HL-60 (cell line): ENCODE measurements around the gene B3GALNT2.
"Not testable (repeated sequence)": the region's sequence is repeated elsewhere in the genome, so short reads cannot be mapped to it uniquely, and the experiment has no call there.

Experiments used
- DNase-seq, 2 experiments: peaks; one replicate each; pipeline ENCODE4 v3.0.0-alpha.2; 2010 to 2020; ENCODE audit warnings: low read depth in 1 of 2, low spot score in 1 of 2
- H3K27ac ChIP-seq: fragments of 250-450 bp; sonication (Bioruptor Pico); replicated peaks from 2 replicates; pipeline ENCODE4 v1.5.1; 2020; ENCODE audit warnings: mild to moderate bottlenecking, moderate library complexity
- H3K27me3 ChIP-seq: fragments of 250-450 bp; sonication (Bioruptor Pico); 2 replicates; pipeline ENCODE4 v1.5.1; 2021; ENCODE audit warnings: mild to moderate bottlenecking, moderate library complexity; ENCODE audit not compliant: insufficient read depth, poor library complexity, severe bottlenecking
- H3K4me3 ChIP-seq: replicated peaks from 2 replicates; pipeline ENCODE4 v1.5.1; 2011; ENCODE audit warnings: mild to moderate bottlenecking, control low read depth, low read length; ENCODE audit not compliant: insufficient read depth
- GABPA ChIP-seq: IDR thresholded peaks from 2 replicates; pipeline ENCODE4 v1.6.1; 2012; ENCODE audit warnings: low read depth
- POLR2AphosphoS5 ChIP-seq: IDR thresholded peaks from 2 replicates; pipeline ENCODE4 v1.6.1; 2012; ENCODE audit warnings: low read depth
- SPI1 ChIP-seq: IDR thresholded peaks from 2 replicates; pipeline ENCODE4 v1.6.1; 2012; ENCODE audit warnings: low read depth, mild to moderate bottlenecking, borderline replicate concordance
- TF ChIP-seq, protein P1 (sequence below): IDR thresholded peaks from 2 replicates; pipeline ENCODE4 v1.6.1; 2012; ENCODE audit warnings: low read depth; ENCODE audit not compliant: insufficient replicate concordance
- TF ChIP-seq, protein P2 (sequence below): IDR thresholded peaks from one replicate; pipeline ENCODE4 v1.5.1; 2011; ENCODE audit warnings: low read length, control low read depth, inconsistent platforms; ENCODE audit not compliant: insufficient read depth

The B3GALNT2 gene

DNA sequence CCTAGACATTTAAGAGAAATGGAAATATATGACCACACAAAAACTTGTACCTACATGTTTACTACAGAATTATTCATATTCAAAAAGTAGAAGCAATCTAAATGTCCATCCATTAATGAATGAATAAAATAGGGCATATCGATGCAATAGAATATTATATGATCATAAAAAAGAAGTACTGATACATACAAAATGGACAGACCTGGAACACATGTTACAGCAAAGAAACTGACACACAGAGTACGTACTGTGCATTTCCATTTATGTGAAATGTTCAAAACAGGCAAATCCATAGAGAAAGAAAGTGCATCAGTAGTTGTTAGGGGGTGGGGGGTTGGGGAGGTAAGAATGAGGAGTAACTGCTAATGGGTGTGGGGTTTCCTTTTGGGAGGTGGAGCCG lies 39.2 kb downstream of the B3GALNT2 start:
- Histone ChIP-seq H3K27me3 (no peaks in the 10 kb centered on the region), H3K27ac (no peak overlapping the region), H3K4me3 (no peak overlapping the region)
- no peak for DNase-seq
- TF ChIP-seq GABPA: no peak
- no peak for TF ChIP-seq SPI1
- TF ChIP-seq, protein P1, sequence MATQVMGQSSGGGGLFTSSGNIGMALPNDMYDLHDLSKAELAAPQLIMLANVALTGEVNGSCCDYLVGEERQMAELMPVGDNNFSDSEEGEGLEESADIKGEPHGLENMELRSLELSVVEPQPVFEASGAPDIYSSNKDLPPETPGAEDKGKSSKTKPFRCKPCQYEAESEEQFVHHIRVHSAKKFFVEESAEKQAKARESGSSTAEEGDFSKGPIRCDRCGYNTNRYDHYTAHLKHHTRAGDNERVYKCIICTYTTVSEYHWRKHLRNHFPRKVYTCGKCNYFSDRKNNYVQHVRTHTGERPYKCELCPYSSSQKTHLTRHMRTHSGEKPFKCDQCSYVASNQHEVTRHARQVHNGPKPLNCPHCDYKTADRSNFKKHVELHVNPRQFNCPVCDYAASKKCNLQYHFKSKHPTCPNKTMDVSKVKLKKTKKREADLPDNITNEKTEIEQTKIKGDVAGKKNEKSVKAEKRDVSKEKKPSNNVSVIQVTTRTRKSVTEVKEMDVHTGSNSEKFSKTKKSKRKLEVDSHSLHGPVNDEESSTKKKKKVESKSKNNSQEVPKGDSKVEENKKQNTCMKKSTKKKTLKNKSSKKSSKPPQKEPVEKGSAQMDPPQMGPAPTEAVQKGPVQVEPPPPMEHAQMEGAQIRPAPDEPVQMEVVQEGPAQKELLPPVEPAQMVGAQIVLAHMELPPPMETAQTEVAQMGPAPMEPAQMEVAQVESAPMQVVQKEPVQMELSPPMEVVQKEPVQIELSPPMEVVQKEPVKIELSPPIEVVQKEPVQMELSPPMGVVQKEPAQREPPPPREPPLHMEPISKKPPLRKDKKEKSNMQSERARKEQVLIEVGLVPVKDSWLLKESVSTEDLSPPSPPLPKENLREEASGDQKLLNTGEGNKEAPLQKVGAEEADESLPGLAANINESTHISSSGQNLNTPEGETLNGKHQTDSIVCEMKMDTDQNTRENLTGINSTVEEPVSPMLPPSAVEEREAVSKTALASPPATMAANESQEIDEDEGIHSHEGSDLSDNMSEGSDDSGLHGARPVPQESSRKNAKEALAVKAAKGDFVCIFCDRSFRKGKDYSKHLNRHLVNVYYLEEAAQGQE: no peak
- no peak for TF ChIP-seq POLR2AphosphoS5
- TF ChIP-seq, protein P2, sequence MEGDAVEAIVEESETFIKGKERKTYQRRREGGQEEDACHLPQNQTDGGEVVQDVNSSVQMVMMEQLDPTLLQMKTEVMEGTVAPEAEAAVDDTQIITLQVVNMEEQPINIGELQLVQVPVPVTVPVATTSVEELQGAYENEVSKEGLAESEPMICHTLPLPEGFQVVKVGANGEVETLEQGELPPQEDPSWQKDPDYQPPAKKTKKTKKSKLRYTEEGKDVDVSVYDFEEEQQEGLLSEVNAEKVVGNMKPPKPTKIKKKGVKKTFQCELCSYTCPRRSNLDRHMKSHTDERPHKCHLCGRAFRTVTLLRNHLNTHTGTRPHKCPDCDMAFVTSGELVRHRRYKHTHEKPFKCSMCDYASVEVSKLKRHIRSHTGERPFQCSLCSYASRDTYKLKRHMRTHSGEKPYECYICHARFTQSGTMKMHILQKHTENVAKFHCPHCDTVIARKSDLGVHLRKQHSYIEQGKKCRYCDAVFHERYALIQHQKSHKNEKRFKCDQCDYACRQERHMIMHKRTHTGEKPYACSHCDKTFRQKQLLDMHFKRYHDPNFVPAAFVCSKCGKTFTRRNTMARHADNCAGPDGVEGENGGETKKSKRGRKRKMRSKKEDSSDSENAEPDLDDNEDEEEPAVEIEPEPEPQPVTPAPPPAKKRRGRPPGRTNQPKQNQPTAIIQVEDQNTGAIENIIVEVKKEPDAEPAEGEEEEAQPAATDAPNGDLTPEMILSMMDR: no peak

DNA sequence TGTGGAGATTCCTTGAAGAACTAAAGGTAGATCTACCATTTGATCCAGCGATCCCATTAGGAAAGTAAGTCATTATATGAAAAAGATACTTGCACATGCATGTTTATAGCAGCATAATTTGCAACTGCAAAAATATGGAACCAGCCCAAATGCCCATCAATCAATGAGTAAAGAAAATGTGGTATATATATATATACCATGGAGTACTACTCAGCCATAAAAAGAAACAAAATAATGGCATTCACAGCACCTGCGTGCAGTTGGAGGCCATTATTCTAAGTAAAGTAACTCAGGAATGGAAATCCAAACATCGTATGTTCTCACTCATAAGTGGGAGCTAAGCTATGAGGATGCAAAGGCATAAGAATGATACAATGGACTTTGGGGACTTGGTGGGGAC lies 41.4 kb downstream of the B3GALNT2 start:
- not testable (repeated sequence) for DNase-seq, H3K4me3 ChIP-seq, H3K27ac ChIP-seq, H3K27me3 ChIP-seq

DNA sequence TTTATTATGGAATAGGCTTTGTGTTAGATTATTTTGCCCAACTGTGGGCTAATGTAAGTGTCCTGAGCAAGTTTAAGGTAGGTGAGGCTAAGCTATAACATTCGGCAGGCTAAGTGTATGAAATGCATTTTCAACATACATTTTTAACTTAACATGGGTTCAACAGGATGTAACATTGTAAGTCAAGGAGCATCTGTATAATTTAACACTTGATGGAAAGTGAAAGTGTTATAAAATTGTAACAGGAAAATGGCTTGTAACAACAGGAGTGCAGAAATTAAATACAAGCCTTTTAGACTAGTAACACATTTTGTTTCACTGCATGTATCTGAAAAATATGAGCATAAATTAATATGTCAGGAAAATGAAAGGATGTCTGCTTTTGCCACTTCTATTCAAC lies 42.3 kb downstream of the B3GALNT2 start:
- Histone ChIP-seq H3K4me3 (no peak overlapping the region), H3K27ac (no peak overlapping the region), H3K27me3 (no peaks in the 10 kb centered on the region)
- no peak for TF ChIP-seq SPI1
- TF ChIP-seq POLR2AphosphoS5: no peak
- TF ChIP-seq, protein P1: no peak
- no peak for TF ChIP-seq GABPA
- TF ChIP-seq, protein P2: no peak
- DNase-seq: no peak

DNA sequence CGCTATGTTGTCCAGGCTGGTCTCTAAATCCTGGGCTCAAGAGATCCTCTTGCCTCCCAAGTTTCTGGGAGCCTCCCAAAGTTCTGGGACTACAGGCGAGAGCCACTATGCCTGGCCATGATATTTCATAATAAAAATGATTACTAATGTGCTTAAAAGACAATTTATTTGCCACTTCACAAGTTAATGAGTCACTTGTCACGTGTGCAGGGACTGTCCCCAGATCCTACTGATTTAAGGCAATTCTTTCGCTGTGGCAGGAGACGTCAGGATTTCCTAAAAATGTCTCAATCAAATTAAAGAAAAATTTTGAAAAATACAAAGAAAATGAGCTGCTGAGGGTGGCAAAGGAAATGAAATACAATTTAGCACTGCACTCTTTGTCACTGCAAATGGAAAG lies 43.5 kb downstream of the B3GALNT2 start:
- no peak overlapping the region for H3K4me3 ChIP-seq
- TF ChIP-seq, protein P1: no peak
- no peak for TF ChIP-seq SPI1
- no peaks in the 10 kb centered on the region for H3K27me3 ChIP-seq
- DNase-seq: no peak
- no peak overlapping the region for H3K27ac ChIP-seq

DNA sequence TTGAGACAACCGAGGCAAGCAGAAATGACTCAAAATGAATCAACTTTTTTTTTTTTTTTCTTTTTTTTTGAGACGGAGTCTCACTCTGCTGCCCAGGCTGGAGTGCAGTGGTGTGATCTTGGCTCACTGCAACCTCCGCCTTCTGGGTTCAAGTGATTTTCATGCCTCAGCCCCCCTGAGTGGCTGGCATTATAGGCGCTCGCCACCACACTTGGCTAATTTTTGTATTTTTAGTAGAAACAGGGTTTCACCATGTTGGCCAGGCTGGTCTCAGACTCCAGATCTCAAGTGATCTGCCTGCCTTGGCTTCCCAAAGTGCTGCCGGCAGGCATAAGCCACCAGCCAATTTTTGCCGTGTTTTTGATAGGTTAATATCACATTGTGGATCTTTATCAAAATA lies 46.4 kb downstream of the B3GALNT2 start:
- not testable (repeated sequence) for H3K4me3 ChIP-seq, H3K27me3 ChIP-seq, H3K27ac ChIP-seq, DNase-seq
